ENCODE results near the gene PRR12. TPM values are rescaled to one million over a fixed set of nuclear protein-coding genes. Genes with fewer than 3 reads are reported as not detected.
A peak's percentile ranks its signal among the peaks of the same experiment; 100 is the strongest.

Gene PRR12
- total RNA-seq, 1 donor from 2014 or later = 0.79 TPM

GRCh38 chr19:49559443-49559842 lies 31.5 kb upstream of the PRR12 start:
- Histone ChIP-seq H3K27me3 (ENCODE audit: control insufficient read depth, insufficient read depth, low read length) (no peaks in the 10 kb centered on the region), H3K36me3 (ENCODE audit: control insufficient read depth, insufficient read depth, low read length) (peaks cover 21% of the 10 kb centered on the region), H3K4me3 (ENCODE audit: low read depth, low read length) (no peak overlapping the region)
- DNase-seq (ENCODE audit: low read depth) (no peak), FAIRE-seq (peak; percentile 36)
- no peak for TF ChIP-seq CTCF (IDR thresholded peaks at IDR 0.05; ENCODE audit: insufficient read depth, low read length, severe bottlenecking)

- Histone ChIP-seq H3K36me3 (ENCODE audit: control insufficient read depth, insufficient read depth, low read length) (peaks cover 20% of the 10 kb centered on the region), H3K4me3 (ENCODE audit: low read depth, low read length) (no peak overlapping the region), H3K27me3 (ENCODE audit: control insufficient read depth, insufficient read depth, low read length) (no peaks in the 10 kb centered on the region)
- no peak for TF ChIP-seq CTCF (IDR thresholded peaks at IDR 0.05; ENCODE audit: insufficient read depth, low read length, severe bottlenecking)
- DNase-seq (ENCODE audit: low read depth) (no peak), FAIRE-seq (no peak)
These were observed 31.1 kb upstream of the PRR12 start for GRCh38 chr19:49559928-49560327.

GRCh38 chr19:49560358-49560900 lies 30.6 kb upstream of the PRR12 start:
- Histone ChIP-seq H3K36me3 (ENCODE audit: control insufficient read depth, insufficient read depth, low read length) (peaks cover 20% of the 10 kb centered on the region), H3K4me3 (ENCODE audit: low read depth, low read length) (no peak overlapping the region), H3K27me3 (ENCODE audit: control insufficient read depth, insufficient read depth, low read length) (no peaks in the 10 kb centered on the region)
- DNase-seq (ENCODE audit: low read depth) = no peak
- FAIRE-seq = no peak
- no peak for TF ChIP-seq CTCF (IDR thresholded peaks at IDR 0.05; ENCODE audit: insufficient read depth, low read length, severe bottlenecking)

- TF ChIP-seq CTCF (IDR thresholded peaks at IDR 0.05; ENCODE audit: insufficient read depth, low read length, severe bottlenecking) = no peak
- no peaks in the 10 kb centered on the region for H3K27me3 ChIP-seq (ENCODE audit: control insufficient read depth, insufficient read depth, low read length)
- no peak for DNase-seq (ENCODE audit: low read depth)
- peaks cover 7% of the 10 kb centered on the region for H3K36me3 ChIP-seq (ENCODE audit: control insufficient read depth, insufficient read depth, low read length)
- FAIRE-seq = peak; percentile 13
- H3K4me3 ChIP-seq (ENCODE audit: low read depth, low read length) = no peak overlapping the region
These were observed 26.4 kb upstream of the PRR12 start for GRCh38 chr19:49564616-49565045.

- no peak for FAIRE-seq
- H3K27me3 ChIP-seq (ENCODE audit: control insufficient read depth, insufficient read depth, low read length) = no peaks in the 10 kb centered on the region
These were observed 25.7 kb upstream of the PRR12 start for GRCh38 chr19:49565261-49565660.

More at GRCh38 chr19:49565261-49565660, 25.7 kb upstream of the PRR12 start:
- peaks cover 2% of the 10 kb centered on the region for H3K36me3 ChIP-seq (ENCODE audit: control insufficient read depth, insufficient read depth, low read length)
- no peak overlapping the region for H3K4me3 ChIP-seq (ENCODE audit: low read depth, low read length)
- no peak for TF ChIP-seq CTCF (IDR thresholded peaks at IDR 0.05; ENCODE audit: insufficient read depth, low read length, severe bottlenecking)
- no peak for DNase-seq (ENCODE audit: low read depth)
